Immature natural killer cell (primary cell): ENCODE results near the gene CPOX. TPM values are rescaled to one million over a fixed set of nuclear protein-coding genes. Genes with fewer than 3 reads are reported as not detected.
"Not testable (repeated sequence)": the region's sequence is repeated elsewhere in the genome, so short reads cannot be mapped to it uniquely, and the experiment has no call there.

Experiments
- DNase-seq, 3 donors: peaks; one replicate each; pipeline ENCODE4 v3.0.0; 2022; ENCODE audit warnings: mixed read lengths in 1 of 3
- H3K27ac Mint-ChIP-seq, 6 donors: one replicate each; pipeline ENCODE4 v1.8.0; 2020; ENCODE audit warnings: mixed read lengths in 6 of 6, mild to moderate bottlenecking in 5 of 6, inconsistent platforms in 4 of 6, moderate library complexity in 3 of 6
- H3K27me3 Mint-ChIP-seq, 3 donors: one replicate each; pipeline ENCODE4 v1.8.0; 2020 to 2021; ENCODE audit warnings: low read depth in 3 of 3, mild to moderate bottlenecking in 3 of 3, mixed read lengths in 3 of 3, moderate library complexity in 3 of 3, inconsistent platforms in 1 of 3
- H3K36me3 Mint-ChIP-seq, 3 donors: one replicate each; pipeline ENCODE4 v1.8.0; 2020; ENCODE audit warnings: mixed read lengths in 3 of 3, inconsistent platforms in 2 of 3, mild to moderate bottlenecking in 2 of 3
- H3K4me1 Mint-ChIP-seq, 2 donors: one replicate each; pipeline ENCODE4 v1.8.0; 2020; ENCODE audit warnings: inconsistent platforms in 2 of 2, mild to moderate bottlenecking in 2 of 2, mixed read lengths in 2 of 2, moderate library complexity in 1 of 2
- H3K4me3 Mint-ChIP-seq, 5 donors: one replicate each; pipeline ENCODE4 v1.8.0; 2020; ENCODE audit warnings: mild to moderate bottlenecking in 5 of 5, mixed read lengths in 5 of 5, inconsistent platforms in 3 of 5, moderate library complexity in 3 of 5
- H3K9me3 Mint-ChIP-seq, 6 donors: one replicate each; pipeline ENCODE4 v1.8.0; 2020; ENCODE audit warnings: mild to moderate bottlenecking in 6 of 6, mixed read lengths in 6 of 6, inconsistent platforms in 4 of 6, moderate library complexity in 3 of 6
- polyA plus RNA-seq, 3 donors: library from polyadenylated mRNA; unstranded; fragments of 300-500 nt; fragmentation: Illumina TruSeq; gene quantifications; one replicate each; pipeline ENCODE4 v1.2.3, GENCODE V29; 2021

The CPOX gene
- polyA plus RNA-seq: 1 to 10 TPM in 2 of 3 donors, not detected in 1; 2.4 to 4.4 TPM

DNA sequence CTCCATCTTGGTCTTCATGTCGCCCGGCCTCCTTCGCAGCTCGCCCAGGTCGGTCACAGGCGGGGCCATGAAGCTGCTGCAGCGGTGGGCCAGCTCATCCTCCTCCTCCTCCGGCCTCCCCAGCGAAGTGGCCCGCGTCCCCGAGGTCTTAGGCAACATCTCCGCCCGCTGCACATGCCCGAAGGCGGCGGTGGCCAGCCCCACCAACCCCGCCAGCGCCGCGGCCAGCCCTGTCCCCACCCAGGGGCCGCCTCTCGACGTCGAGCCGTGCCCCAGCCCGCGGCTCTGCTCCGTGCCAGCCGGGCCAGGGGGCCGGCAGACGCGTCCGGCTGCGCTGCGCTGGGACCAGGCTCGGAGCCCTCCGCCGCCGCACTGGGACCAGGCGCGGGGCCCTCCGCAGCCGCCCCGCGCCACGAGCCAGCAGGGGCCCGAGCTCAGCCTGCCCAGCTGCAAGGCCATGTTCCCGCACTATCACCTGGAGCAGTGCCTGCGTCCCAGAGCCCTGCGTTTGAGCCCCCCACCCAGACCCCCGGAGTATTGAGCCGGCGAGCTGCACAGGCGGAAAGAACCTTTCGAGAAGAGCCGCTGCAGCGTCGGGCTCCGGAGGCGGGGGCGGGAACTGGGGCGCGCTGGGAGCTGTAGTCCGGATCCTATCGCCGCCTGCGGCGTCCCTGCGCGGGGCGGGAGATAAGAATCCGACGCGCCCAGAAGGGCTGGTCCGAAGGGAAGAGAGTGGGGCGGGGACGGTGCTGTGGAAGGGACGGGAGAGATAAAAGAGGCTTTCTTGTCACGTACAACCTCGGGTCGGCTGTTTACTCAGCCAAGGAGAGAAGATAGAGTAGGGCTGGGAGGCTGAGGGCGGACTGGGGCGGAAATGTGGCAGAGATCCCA is at the start of gene CPOX:
CPOX (minus strand) TSS at position 566 of the 891 bp plus-strand sequence; CDS start at position 459, 107 bp downstream.
- Mint-ChIP-seq H3K27me3 (peaks cover 0 to 2% (median 0%) of the 10 kb centered on the region in 3 donors), H3K9me3 (no peaks in the 10 kb centered on the region), H3K27ac (peak within 1 kb of the TSS; percentile 87 to 97 (median 92)), H3K4me3 (peak within 1 kb of the TSS; percentile 97 to 100 (median 99)), H3K4me1 (peaks cover 30 to 48% of the 10 kb centered on the region in 2 donors), H3K36me3 (peaks cover 0 to 9% (median 6%) of the 10 kb centered on the region in 3 donors)
- peak; percentile 69 to 73 (median 69) for DNase-seq

DNA sequence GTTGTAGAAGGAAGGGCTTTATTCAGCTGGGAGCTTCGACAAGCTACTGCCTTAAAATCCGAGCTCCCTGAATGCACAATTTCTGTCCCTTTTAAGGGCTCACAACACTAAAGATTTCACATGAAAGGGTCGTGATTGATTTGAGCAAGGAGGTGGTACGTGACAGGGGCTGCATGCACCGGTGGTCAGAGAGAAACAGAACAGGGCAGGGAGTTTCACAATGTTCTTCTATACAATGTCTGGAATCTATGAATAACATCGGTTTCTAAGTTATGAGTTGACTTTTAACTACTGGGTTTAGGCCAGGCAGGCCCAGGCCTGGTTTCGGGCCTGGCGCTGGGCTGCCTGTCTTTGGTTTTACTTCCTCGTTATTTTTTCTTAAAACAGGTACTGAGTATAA is 49.4 kb upstream of the CPOX start:
- not testable (repeated sequence) for H3K36me3 Mint-ChIP-seq, H3K4me1 Mint-ChIP-seq, H3K9me3 Mint-ChIP-seq, DNase-seq, H3K27ac Mint-ChIP-seq, H3K4me3 Mint-ChIP-seq, H3K27me3 Mint-ChIP-seq

GRCh38 chr3:98641756-98642155 is 48.3 kb upstream of the CPOX start:
- H3K9me3 Mint-ChIP-seq, H3K36me3 Mint-ChIP-seq, H3K4me1 Mint-ChIP-seq, H3K27ac Mint-ChIP-seq, H3K4me3 Mint-ChIP-seq, H3K27me3 Mint-ChIP-seq, DNase-seq: not testable (repeated sequence)

- not testable (repeated sequence) for H3K4me1 Mint-ChIP-seq, H3K9me3 Mint-ChIP-seq, H3K36me3 Mint-ChIP-seq, H3K4me3 Mint-ChIP-seq, H3K27ac Mint-ChIP-seq, DNase-seq, H3K27me3 Mint-ChIP-seq
Observed at GRCh38 chr3:98638515-98638914, 45.1 kb upstream of the CPOX start.

GRCh38 chr3:98630416-98630815 is 37.0 kb upstream of the CPOX start:
- Mint-ChIP-seq H3K9me3 (no peaks in the 10 kb centered on the region), H3K27ac (no peak overlapping the region), H3K36me3 (no peaks in the 10 kb centered on the region), H3K27me3 (peaks cover 0 to 2% (median 0%) of the 10 kb centered on the region in 3 donors), H3K4me3 (no peak overlapping the region), H3K4me1 (no peaks in the 10 kb centered on the region)
- no peak for DNase-seq

GRCh38 chr3:98628317-98628716 is 34.9 kb upstream of the CPOX start:
- Mint-ChIP-seq H3K27ac (no peak overlapping the region), H3K9me3 (no peaks in the 10 kb centered on the region), H3K4me1 (no peaks in the 10 kb centered on the region), H3K36me3 (no peaks in the 10 kb centered on the region), H3K4me3 (no peak overlapping the region), H3K27me3 (peaks cover 0 to 2% (median 0%) of the 10 kb centered on the region in 3 donors)
- DNase-seq: no peak

- no peaks in the 10 kb centered on the region for H3K36me3 Mint-ChIP-seq
- no peak overlapping the region for H3K4me3 Mint-ChIP-seq
- peaks cover 0 to 4% (median 0%) of the 10 kb centered on the region in 3 donors for H3K27me3 Mint-ChIP-seq
- H3K9me3 Mint-ChIP-seq: no peaks in the 10 kb centered on the region
- H3K4me1 Mint-ChIP-seq: no peaks in the 10 kb centered on the region
- DNase-seq: no peak
- H3K27ac Mint-ChIP-seq: no peak overlapping the region
Observed at GRCh38 chr3:98626151-98626550, 32.7 kb upstream of the CPOX start.

DNA sequence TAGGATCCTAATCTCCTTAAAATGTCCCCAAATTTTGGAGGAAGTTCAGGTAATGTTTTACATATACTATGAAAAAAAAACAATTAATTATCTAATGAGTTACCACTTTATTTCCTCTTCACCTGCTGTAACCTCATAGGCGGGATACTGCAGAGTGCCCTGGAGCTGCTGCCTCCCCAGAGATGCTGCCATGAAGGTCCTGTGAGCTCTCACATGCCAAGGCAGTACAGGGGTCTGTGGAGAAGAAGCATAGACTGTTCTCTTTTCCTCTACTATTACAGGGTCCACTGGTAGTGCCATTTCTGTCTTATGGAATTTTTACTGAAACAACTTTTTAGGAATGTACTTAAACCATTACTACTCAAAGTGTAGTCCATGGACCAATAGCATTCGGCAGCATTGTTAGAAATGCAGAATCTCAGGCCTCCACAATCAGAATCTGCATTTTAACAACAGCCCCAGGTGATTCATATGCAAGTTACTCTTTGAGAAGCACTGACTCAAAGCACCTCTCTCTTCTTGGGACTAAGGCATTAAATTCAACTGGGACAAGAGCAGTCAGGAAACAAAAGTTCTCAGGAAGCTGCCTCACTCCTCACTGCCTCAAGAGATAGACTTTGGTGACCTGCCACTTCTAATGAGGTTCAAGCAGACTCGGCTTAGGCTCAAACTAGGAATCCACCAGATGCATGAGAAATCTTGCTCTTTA is 30.3 kb upstream of the CPOX start:
- Mint-ChIP-seq H3K27me3 (peaks cover 0 to 2% (median 0%) of the 10 kb centered on the region in 3 donors), H3K4me1 (no peaks in the 10 kb centered on the region), H3K36me3 (no peaks in the 10 kb centered on the region), H3K27ac (no peak overlapping the region), H3K4me3 (no peak overlapping the region), H3K9me3 (no peaks in the 10 kb centered on the region)
- DNase-seq: no peak

DNA sequence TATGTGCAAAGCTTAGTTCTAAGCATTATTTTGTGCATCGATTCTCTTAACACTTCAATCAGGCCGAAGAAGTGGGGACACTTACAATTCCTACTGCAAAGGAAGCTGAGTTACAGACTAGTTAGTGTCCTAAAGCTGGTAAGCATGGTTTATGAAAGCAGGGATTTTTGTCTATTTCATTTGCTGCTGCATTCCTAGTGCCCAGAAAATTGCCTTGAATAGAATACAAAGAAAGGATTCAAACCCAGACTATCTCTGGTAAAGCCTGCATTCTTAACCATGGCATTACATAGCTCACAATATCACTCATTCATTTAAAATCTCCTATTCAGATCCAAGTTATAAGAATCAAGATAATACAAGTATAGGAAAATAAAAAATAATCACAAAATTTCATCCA is 24.4 kb upstream of the CPOX start:
- DNase-seq: no peak
- Mint-ChIP-seq H3K9me3 (no peaks in the 10 kb centered on the region), H3K27me3 (peaks cover 0 to 7% (median 0%) of the 10 kb centered on the region in 3 donors), H3K36me3 (no peaks in the 10 kb centered on the region), H3K4me3 (no peak overlapping the region), H3K27ac (no peak overlapping the region), H3K4me1 (no peaks in the 10 kb centered on the region)

DNA sequence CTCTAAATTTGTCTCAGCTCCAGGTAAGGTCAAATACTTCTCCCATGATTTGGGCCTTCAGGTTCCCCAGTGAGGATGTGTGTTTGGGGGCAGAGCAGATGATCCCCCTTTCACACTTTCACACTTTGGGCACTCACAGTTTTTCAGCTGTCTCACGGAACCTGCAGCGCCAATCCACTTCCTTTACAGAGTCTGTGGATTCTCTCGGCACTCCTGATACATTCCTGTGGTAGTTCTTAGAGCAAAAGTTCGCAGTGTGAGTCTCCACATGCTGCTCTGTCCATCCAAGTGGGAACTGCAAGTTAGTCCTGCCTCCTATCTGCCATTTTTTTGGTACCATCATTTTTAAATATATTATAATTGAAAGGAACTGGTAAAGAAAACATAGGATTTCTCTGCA is 20.2 kb upstream of the CPOX start:
- H3K36me3 Mint-ChIP-seq: no peaks in the 10 kb centered on the region
- no peak overlapping the region for H3K27ac Mint-ChIP-seq
- no peak for DNase-seq
- peaks cover 0 to 5% (median 0%) of the 10 kb centered on the region in 3 donors for H3K27me3 Mint-ChIP-seq
- H3K4me3 Mint-ChIP-seq: no peak overlapping the region
- H3K4me1 Mint-ChIP-seq: no peaks in the 10 kb centered on the region
- peaks cover 0 to 5% (median under 1%) of the 10 kb centered on the region in 6 donors for H3K9me3 Mint-ChIP-seq

- Mint-ChIP-seq H3K4me3 (no peak overlapping the region), H3K9me3 (peaks cover 0 to 5% (median under 1%) of the 10 kb centered on the region in 6 donors), H3K36me3 (no peaks in the 10 kb centered on the region), H3K4me1 (no peaks in the 10 kb centered on the region), H3K27ac (no peak overlapping the region), H3K27me3 (peaks cover 0 to 5% (median 0%) of the 10 kb centered on the region in 3 donors)
- no peak for DNase-seq
Observed at GRCh38 chr3:98612996-98613517, 19.6 kb upstream of the CPOX start.

DNA sequence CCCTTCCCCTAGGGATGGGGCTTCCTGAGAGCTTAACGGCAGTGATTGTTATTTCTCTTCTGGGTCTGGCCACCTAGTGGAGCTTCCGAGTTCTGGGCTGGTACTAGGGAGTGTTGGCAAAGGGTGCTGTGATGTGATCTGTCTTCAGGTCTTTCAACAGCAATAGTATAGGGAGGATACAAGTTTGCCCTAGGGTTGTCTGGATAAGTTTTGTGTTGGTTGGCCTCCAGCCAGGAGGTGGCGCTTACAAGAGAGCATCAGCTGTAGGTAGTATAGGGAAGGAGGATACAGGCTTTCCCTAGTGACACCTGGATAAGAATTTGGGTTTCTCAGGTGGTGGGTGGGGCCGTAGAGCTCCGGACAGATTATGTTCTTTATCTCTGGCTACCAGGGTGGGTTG is 19.2 kb upstream of the CPOX start:
- DNase-seq: no peak
- Mint-ChIP-seq H3K27me3 (peaks cover 0 to 5% (median 0%) of the 10 kb centered on the region in 3 donors), H3K4me3 (no peak overlapping the region), H3K27ac (no peak overlapping the region), H3K9me3 (peaks cover 0 to 5% (median under 1%) of the 10 kb centered on the region in 6 donors), H3K36me3 (no peaks in the 10 kb centered on the region), H3K4me1 (no peaks in the 10 kb centered on the region)

DNA sequence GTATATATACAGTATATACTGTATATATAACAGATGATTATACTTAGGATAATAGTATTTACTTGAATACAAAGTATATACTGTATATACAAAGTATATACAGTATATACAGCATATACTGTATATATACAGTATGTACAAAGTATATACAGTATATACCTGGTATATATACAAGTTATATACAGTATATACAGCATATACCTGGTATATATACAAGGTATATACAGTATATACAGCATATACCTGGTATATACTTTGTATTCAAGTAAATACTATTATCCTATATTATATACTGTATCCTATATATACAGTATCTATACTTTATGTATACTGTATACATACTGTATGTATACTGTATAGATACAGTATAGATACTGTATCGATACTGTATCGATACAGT is 14.6 kb upstream of the CPOX start:
- no peak for DNase-seq
- Mint-ChIP-seq H3K4me3 (no peak overlapping the region), H3K9me3 (peaks cover 0 to 5% (median under 1%) of the 10 kb centered on the region in 6 donors), H3K36me3 (no peaks in the 10 kb centered on the region), H3K4me1 (no peaks in the 10 kb centered on the region), H3K27ac (no peak overlapping the region), H3K27me3 (peaks cover 0 to 9% (median 4%) of the 10 kb centered on the region in 3 donors)

- Mint-ChIP-seq H3K4me3 (no peak overlapping the region), H3K4me1 (no peaks in the 10 kb centered on the region), H3K27ac (peak overlapping the region in 1 of 6 donors; percentile 40), H3K36me3 (no peaks in the 10 kb centered on the region), H3K27me3 (peaks cover 0 to 11% (median 7%) of the 10 kb centered on the region in 3 donors), H3K9me3 (no peaks in the 10 kb centered on the region)
- no peak for DNase-seq
Observed at GRCh38 chr3:98603580-98603979, 10.2 kb upstream of the CPOX start.
